Mucosa of descending colon (tissue), 3 donors: ENCODE results near the gene TMEM143. TPM values are rescaled to one million over a fixed set of nuclear protein-coding genes. Genes with fewer than 3 reads are reported as not detected.

Source experiments
- ATAC-seq: fragments of 200-7000 bp; cut with Tn5 transposase; one replicate; pipeline ENCODE4 v1.9.1; 2020; ENCODE audit warnings: mild to moderate bottlenecking, moderate library complexity
- DNase-seq, 3 donors: peaks; one replicate each; pipeline ENCODE4 v3.0.0-alpha.2; 2020
- H3K36me3 ChIP-seq: fragments of 200-600 bp; one replicate; pipeline ENCODE4 v1.8.0; 2021; ENCODE audit warnings: low read depth, mild to moderate bottlenecking
- H3K4me1 ChIP-seq: fragments of 200-600 bp; one replicate; pipeline ENCODE4 v1.8.0; 2021; ENCODE audit warnings: low read depth, mild to moderate bottlenecking
- H3K4me3 ChIP-seq: fragments of 200-600 bp; one replicate; pipeline ENCODE4 v1.8.0; 2021; ENCODE audit warnings: mild to moderate bottlenecking
- H3K9me3 ChIP-seq: fragments of 200-600 bp; one replicate; pipeline ENCODE4 v1.8.0; 2021; ENCODE audit warnings: mild to moderate bottlenecking
- intact Hi-C, 2 donors: fragments of 100-400 bp; cut with DNase I in 1 of 2; cut with micrococcal nuclease in 1 of 2; formaldehyde crosslinking; loops; one replicate each; pipeline versions ENCODE4 v1.11.0 to v1.11.1; 2022; cut with DNase I, micrococcal nuclease
- total RNA-seq, 3 donors: library from RNA; stranded (reverse); fragmentation: NEBNext Ultra II Directional in 2 of 3; extraction: Animal tissue kit (Norgen Biotek cat#: 25700) in 2 of 3; gene quantifications; one replicate each; pipeline versions ENCODE4 v1.2.1 to v1.2.4, GENCODE V29; 2021 to 2023
- TF ChIP-seq, protein P1 (sequence below): fragments of 200-600 bp; IDR thresholded peaks from one replicate; pipeline ENCODE4 v1.8.0; 2022; ENCODE audit warnings: antibody characterized with exemption, mild to moderate bottlenecking
- donor health status: DM: no; HTN: no; CAD: no; lungs with moderate emphysema.
- donor health status: DM: no; HTN: no; CAD: no.
- donor health status: DM: no; HTN: yes; CAD: no.

The TMEM143 gene
- total RNA-seq, 3 donors from 2014 or later: 13.2 to 14.5 (median 13.6) TPM

DNA sequence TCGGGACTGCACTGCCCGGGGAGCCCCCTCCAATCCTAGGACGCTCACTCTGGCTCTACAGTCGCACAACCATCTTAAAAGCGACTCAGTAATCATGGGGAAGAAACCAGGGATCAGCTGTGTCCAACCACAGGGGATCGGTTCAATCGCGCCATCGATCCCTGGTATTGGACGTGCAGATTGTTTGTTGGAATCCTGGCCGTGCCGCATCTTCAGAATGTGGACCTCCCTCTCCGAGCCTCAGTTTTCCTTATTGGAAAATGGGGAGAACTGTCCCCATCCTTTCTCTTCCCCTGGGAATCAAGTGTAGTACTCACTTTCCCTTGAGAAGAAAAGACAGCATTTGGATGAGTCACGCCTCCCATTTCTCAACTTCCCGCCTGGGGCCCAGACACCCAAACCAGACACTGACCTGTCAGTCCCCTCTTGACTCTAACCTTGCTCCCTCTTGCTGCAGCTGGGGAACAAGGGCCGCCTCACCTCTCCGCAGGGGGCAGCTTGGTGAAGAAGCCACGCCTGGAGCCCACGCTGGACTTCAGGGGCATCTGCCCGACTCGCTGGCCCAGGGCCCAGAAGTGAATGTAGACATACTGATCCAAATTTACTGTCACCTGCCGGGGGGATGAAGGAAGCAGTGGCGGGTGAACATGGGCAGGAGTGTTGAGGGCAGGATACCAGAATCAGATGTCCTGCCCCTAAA lies 20.7 kb downstream of the TMEM143 start:
- Histone ChIP-seq H3K36me3 (no peaks in the 10 kb centered on the region), H3K4me1 (no peaks in the 10 kb centered on the region), H3K4me3 (no peak overlapping the region), H3K9me3 (no peaks in the 10 kb centered on the region)
- ATAC-seq (no peak), DNase-seq (no peak)
- TF ChIP-seq, protein P1, sequence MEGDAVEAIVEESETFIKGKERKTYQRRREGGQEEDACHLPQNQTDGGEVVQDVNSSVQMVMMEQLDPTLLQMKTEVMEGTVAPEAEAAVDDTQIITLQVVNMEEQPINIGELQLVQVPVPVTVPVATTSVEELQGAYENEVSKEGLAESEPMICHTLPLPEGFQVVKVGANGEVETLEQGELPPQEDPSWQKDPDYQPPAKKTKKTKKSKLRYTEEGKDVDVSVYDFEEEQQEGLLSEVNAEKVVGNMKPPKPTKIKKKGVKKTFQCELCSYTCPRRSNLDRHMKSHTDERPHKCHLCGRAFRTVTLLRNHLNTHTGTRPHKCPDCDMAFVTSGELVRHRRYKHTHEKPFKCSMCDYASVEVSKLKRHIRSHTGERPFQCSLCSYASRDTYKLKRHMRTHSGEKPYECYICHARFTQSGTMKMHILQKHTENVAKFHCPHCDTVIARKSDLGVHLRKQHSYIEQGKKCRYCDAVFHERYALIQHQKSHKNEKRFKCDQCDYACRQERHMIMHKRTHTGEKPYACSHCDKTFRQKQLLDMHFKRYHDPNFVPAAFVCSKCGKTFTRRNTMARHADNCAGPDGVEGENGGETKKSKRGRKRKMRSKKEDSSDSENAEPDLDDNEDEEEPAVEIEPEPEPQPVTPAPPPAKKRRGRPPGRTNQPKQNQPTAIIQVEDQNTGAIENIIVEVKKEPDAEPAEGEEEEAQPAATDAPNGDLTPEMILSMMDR: no peak
- intact Hi-C loops: no loop called here

DNA sequence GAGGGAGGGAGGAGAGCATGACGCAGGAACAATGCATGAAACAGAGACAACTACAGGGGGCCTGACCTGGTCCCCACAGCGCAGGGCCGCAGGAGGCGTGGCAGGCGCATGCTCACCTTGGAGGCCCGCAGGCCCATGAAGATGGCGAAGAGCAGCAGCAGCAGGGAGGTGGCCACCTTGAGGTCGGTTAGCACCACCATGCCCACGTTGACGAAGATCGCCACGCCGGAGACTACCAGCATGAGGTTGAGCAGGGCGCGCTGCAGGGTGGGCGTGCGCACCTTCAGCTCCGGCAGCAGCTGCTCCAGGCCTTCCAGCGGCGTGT lies 21.4 kb downstream of the TMEM143 start:
- DNase-seq (no peak), ATAC-seq (no peak)
- Histone ChIP-seq H3K4me3 (no peak overlapping the region), H3K4me1 (no peaks in the 10 kb centered on the region), H3K9me3 (no peaks in the 10 kb centered on the region), H3K36me3 (no peaks in the 10 kb centered on the region)
- intact Hi-C loops: no loop called here
- TF ChIP-seq, protein P1: no peak

DNA sequence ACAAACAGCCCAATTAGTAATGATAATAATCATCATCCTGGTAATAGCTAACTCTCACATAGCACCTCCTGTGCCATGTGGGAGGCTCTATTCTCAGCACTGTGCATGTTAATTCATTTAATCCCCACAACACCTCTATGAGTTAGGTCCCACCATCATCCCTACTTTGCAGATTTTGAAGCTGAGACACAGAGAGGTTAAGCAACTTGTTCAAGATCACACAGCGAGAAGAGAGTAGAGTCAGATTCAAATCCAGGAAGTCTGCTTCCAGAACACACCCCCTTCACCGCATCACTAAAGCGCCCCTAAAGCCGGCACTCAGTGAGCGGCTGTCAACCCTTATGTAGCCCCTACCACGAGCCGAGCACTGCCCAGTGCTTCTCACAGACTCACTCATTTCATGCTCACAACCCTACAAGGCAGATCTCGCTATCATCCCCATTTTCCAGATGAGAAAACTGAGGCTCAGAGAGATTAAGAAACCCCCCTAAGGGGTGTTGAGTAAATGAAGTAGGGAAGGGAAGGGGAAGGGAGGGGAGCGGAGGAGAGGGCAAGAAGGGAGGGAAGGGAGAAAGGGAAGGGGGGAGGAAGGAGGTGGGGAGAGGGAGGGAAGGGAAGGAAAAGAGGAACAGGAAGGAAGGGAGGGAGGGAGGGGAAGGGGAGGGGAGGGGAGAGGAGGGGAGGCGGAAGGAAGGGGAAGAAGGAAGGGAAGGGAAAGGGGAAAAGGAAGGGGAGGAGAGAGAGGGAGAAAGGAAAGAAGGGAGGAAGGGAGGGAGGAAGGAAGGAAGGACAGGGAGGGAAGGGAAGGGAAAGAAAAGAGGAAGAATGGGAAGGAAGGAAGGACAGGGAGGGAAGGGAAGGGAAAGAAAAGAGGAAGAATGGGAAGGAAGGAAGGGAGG lies 22.0 kb downstream of the TMEM143 start:
- no peak overlapping the region for H3K4me3 ChIP-seq
- TF ChIP-seq, protein P1: no peak
- intact Hi-C loops: no loop called here

DNA sequence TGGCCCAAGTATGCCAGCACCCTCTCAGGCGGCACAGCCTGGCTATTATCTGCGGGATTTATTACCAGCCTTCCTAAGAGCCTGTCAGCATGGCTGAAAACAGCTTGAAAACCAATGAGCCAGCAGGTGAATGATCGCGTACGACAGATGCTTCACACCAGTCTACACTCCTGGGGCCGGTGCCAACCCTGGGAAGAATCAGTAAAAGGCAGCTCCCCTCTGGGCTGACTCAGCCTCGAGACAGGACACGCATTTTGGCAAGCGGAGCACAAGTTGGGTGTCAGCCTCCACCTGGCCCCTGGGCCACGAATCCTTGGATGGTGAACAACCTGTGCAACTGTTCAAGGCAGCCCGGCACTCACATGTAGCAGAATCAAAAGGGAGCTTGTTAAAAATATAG lies 22.7 kb downstream of the TMEM143 start:
- ATAC-seq (no peak), DNase-seq (no peak)
- Histone ChIP-seq H3K36me3 (no peaks in the 10 kb centered on the region), H3K4me1 (no peaks in the 10 kb centered on the region), H3K9me3 (no peaks in the 10 kb centered on the region), H3K4me3 (no peak overlapping the region)
- TF ChIP-seq, protein P1: no peak
- intact Hi-C loops: no loop called here

More for the DNA sequence above, 22.0 kb downstream of the TMEM143 start:
- Histone ChIP-seq H3K9me3 (no peaks in the 10 kb centered on the region), H3K36me3 (no peaks in the 10 kb centered on the region), H3K4me1 (no peaks in the 10 kb centered on the region)
- DNase-seq: no peak
- no peak for ATAC-seq

DNA sequence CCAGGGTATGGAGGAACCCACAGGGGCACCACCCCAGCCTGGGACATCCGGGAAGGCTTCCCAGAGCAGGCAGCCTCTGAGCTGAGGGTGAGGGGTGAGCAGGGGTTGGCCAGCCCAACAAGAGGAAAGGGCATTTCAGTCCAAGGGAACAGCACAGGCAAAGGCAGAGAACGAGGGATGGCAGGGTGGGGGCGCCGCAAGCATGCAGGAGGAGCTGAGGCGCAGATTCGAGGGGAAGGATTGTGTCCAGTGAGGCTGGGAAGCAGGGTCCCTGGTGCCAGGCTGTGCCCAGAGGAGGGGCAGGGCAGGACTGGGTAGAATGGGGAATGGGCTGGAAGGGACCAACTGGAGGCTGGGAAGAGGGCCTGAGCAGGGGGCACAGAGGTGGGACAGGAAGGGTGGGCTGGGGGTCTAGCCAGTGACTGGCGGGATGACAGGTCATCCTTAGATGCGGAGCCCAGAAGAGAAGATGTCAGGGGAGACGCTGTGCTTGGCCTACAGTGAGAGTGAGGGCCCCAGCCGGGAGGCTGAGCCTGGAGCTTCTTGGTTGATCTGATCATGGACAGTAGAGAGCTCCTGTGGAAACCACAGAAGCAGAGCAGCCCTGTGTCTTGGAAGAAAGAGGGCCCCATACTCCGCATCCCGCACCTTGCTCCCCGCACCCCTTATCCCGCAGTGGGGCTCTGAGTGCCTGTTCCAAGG lies 24.8 kb downstream of the TMEM143 start:
- TF ChIP-seq, protein P1: no peak
- intact Hi-C loops: no loop called here
- no peak overlapping the region for H3K4me3 ChIP-seq
- peaks cover 4% of the 10 kb centered on the region for H3K4me1 ChIP-seq
- no peaks in the 10 kb centered on the region for H3K36me3 ChIP-seq
- DNase-seq (no peak), ATAC-seq (no peak)
- no peaks in the 10 kb centered on the region for H3K9me3 ChIP-seq
